CD4-positive, alpha-beta memory T cell (primary cell): ENCODE measurements around the gene STAMBPL1. TPM values are rescaled to one million over a fixed set of nuclear protein-coding genes. Genes with fewer than 3 reads are reported as not detected.

Experiments used
- CTCF ChIA-PET: fragments of 350-600 bp; sonication (Branson Sonifier 250); formaldehyde crosslinking; loops from one replicate; lab custom pipeline; 2021; ENCODE audit warnings: inconsistent platforms; ENCODE audit not compliant: partially characterized antibody; lab: Charles Lee
- POLR2A ChIA-PET: fragments of 350-600 bp; sonication (Branson Sonifier 250); formaldehyde crosslinking; loops from one replicate; lab custom pipeline; 2021; ENCODE audit not compliant: partially characterized antibody; lab: Charles Lee
- DNase-seq, 5 donors: peaks; one replicate each; pipeline versions ENCODE4 v3.0.0 to v3.0.0-alpha.2; 2020 to 2022; ENCODE audit warnings: mixed read lengths in 1 of 5
- H3K27ac ChIP-seq: one replicate; pipeline ENCODE4 v1.7.0; 2013; ENCODE audit warnings: low read depth, low read length
- H3K27me3 ChIP-seq: 2 replicates; pipeline ENCODE4 v1.7.0; 2013; ENCODE audit warnings: mild to moderate bottlenecking, low read length, moderate library complexity; ENCODE audit not compliant: insufficient read depth
- H3K36me3 ChIP-seq: 2 replicates; pipeline ENCODE4 v1.7.0; 2013; ENCODE audit warnings: mild to moderate bottlenecking, low read length, moderate library complexity; ENCODE audit not compliant: insufficient read depth
- H3K4me1 ChIP-seq: 2 replicates; pipeline ENCODE4 v1.7.0; 2013; ENCODE audit warnings: mild to moderate bottlenecking, low read length, moderate library complexity; ENCODE audit not compliant: insufficient read depth
- H3K4me3 ChIP-seq, 2 donors: one replicate each; pipeline ENCODE4 v1.7.0; 2013; ENCODE audit warnings: low read length in 2 of 2, mild to moderate bottlenecking in 1 of 2
- H3K9me3 ChIP-seq, 2 donors: one replicate each; pipeline ENCODE4 v1.7.0; 2013; ENCODE audit warnings: low read length in 2 of 2, control low read depth in 1 of 2; ENCODE audit not compliant: control insufficient read depth in 1 of 2
- H3K27ac Mint-ChIP-seq, 7 donors: one replicate each; pipeline ENCODE4 v1.8.0; 2020 to 2021; ENCODE audit warnings: mixed read lengths in 7 of 7, mild to moderate bottlenecking in 6 of 7, inconsistent platforms in 3 of 7, moderate library complexity in 3 of 7
- H3K27me3 Mint-ChIP-seq, 2 donors: one replicate each; pipeline ENCODE4 v1.8.0; 2020 to 2021; ENCODE audit warnings: mixed read lengths in 2 of 2
- H3K36me3 Mint-ChIP-seq, 2 donors: one replicate each; pipeline ENCODE4 v1.8.0; 2020 to 2021; ENCODE audit warnings: mixed read lengths in 2 of 2, inconsistent platforms in 1 of 2, mild to moderate bottlenecking in 1 of 2
- H3K4me1 Mint-ChIP-seq, 4 donors: one replicate each; pipeline ENCODE4 v1.8.0; 2020 to 2021; ENCODE audit warnings: mixed read lengths in 4 of 4, mild to moderate bottlenecking in 1 of 4
- H3K4me3 Mint-ChIP-seq, 8 donors: one replicate each; pipeline ENCODE4 v1.8.0; 2020 to 2021; ENCODE audit warnings: mixed read lengths in 8 of 8, mild to moderate bottlenecking in 7 of 8, moderate library complexity in 6 of 8, inconsistent platforms in 3 of 8
- H3K9me3 Mint-ChIP-seq, 8 donors: one replicate each; pipeline ENCODE4 v1.8.0; 2020 to 2021; ENCODE audit warnings: mixed read lengths in 8 of 8, mild to moderate bottlenecking in 5 of 8, inconsistent platforms in 3 of 8, moderate library complexity in 1 of 8
- intact Hi-C: fragments of 100-400 bp; cut with micrococcal nuclease; formaldehyde crosslinking; loops from one replicate; pipeline ENCODE4 v1.15.1; 2023
- polyA plus RNA-seq, 2 donors: library from polyadenylated mRNA; unstranded; fragments of 300-500 nt; fragmentation: Illumina TruSeq; gene quantifications; one replicate each; pipeline ENCODE4 v1.2.3, GENCODE V29; 2021
- total RNA-seq, 2 experiments: library from RNA; stranded (reverse); gene quantifications; one replicate each; pipeline ENCODE4 v1.2.3, GENCODE V29; 2021

The STAMBPL1 gene
- total and polyA plus RNA-seq, 4 experiments from 2014 or later, result 5.3 to 43.2 (median 24.9) TPM

DNA sequence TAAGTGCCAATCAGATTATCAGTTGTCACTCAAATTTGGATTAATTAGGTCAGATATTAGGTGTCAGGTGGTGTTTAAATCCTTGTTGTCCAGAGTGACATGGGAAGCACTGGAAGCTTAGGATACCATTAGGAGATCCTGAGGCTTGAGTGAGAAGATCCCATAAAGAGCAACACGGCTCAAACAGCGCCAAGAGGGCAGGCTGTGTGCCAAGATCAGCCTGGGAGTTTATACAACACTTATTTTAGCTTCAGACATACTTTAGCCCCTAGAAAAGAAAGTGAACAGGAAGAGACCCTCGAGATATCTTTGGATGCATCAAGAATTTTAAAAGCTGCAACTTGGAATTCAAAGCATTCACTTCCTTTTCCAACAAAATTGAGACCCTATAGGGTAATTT is 86.8 kb downstream of the STAMBPL1 start:
- Mint-ChIP-seq H3K36me3 (peaks cover 0 to 3% of the 10 kb centered on the region in 2 donors), H3K4me1 (peaks cover 8 to 18% (median 15%) of the 10 kb centered on the region in 4 donors), H3K27me3 (no peaks in the 10 kb centered on the region), H3K4me3 (no peak overlapping the region), H3K9me3 (no peaks in the 10 kb centered on the region), H3K27ac (no peak overlapping the region)
- H3K27me3 ChIP-seq, result no peaks in the 10 kb centered on the region
- H3K36me3 ChIP-seq, result no peaks in the 10 kb centered on the region
- intact Hi-C loops, result no loop called here
- no peak overlapping the region for H3K27ac ChIP-seq
- ChIA-PET CTCF (no interaction called here), POLR2A (interaction anchor here (0.7 to 1.0 kb wide), 3 partner anchors 9 to 24 kb away, joined by 3 read pairs; partner anchors contain the start of gene FAS)
- H3K4me1 ChIP-seq, result peaks cover 16% of the 10 kb centered on the region
- H3K9me3 ChIP-seq, result no peaks in the 10 kb centered on the region
- H3K4me3 ChIP-seq, result no peak overlapping the region
- DNase-seq, result no peak

DNA sequence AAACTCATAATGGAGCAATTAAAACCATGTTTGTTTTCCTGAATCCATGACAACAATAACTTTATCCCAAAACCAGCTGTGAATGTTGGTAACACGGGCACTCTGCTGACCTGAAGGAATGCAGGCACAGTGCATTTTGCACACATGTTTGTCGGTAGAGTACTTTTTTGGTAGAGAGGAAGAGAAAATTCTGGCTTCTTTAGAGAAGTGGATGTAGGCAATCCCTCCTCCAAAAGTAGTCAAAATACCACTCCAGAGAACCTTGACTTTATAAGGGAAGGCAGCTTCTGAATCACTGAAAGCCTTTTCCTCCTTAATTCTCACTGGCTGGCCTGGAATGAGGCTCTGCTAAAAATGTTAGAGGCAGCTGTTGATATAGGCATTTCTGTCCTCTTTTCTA is 88.3 kb downstream of the STAMBPL1 start:
- intact Hi-C loops, result no loop called here
- Mint-ChIP-seq H3K4me1 (peaks cover 1 to 7% (median 3%) of the 10 kb centered on the region in 4 donors), H3K27ac (no peak overlapping the region), H3K36me3 (no peaks in the 10 kb centered on the region), H3K4me3 (no peak overlapping the region), H3K27me3 (no peaks in the 10 kb centered on the region), H3K9me3 (no peaks in the 10 kb centered on the region)
- ChIA-PET POLR2A (no interaction called here), CTCF (interaction anchor here (0.6 to 2.2 kb wide), 2 partner anchors 19 to 34 kb away, joined by 4 to 8 read pairs; no protein-coding TSS in a partner anchor)
- no peaks in the 10 kb centered on the region for H3K36me3 ChIP-seq
- no peak overlapping the region for H3K4me3 ChIP-seq
- DNase-seq, result no peak
- H3K27ac ChIP-seq, result no peak overlapping the region
- H3K9me3 ChIP-seq, result no peaks in the 10 kb centered on the region
- peaks cover 2% of the 10 kb centered on the region for H3K4me1 ChIP-seq
- H3K27me3 ChIP-seq, result no peaks in the 10 kb centered on the region

DNA sequence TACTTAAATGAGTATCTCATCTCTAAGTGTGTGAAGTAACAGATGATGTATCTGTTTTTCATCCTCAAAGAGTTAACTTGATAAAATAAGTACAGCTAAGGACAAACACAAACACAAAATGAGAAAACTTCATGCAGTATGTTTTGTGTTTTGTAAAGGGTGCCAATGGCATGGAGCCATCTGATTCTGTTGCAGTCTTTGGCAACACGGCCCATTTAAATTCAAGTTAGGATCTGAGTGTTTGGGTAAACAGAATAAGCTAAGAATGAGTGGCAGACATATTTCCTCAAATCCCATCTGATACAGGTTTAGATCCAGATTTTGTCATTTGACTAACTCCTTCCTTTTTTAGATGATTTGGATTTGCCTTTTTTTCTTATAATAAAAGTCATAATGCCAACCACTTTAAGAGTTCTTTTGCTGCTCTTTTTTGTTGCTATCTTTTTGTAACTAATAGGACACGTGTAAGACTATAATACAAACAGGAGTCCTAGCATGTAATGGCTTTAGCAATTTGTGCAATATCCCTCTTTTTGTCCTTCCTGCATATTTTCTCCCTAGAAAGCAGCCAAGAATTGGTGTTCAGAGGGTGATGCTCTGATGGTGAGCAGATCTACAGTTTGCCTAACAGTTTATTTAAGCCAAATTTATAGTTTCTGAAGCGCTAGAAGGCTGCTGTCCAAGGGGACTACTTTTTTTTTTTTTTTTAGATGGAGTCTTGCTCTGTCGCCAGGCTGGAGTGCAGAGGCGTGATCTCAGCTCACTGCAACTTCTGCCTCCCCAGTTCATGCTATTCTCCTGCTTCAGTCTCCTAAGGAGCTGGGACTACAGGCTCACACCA is 91.4 kb downstream of the STAMBPL1 start:
- H3K27me3 ChIP-seq, result no peaks in the 10 kb centered on the region
- H3K36me3 ChIP-seq, result no peaks in the 10 kb centered on the region
- H3K9me3 ChIP-seq, result no peaks in the 10 kb centered on the region
- no peak overlapping the region for H3K27ac ChIP-seq
- POLR2A ChIA-PET, result interaction anchor here (1.0 kb wide), 1 partner anchor 11 kb away, joined by 3 read pairs; no protein-coding TSS in a partner anchor
- Mint-ChIP-seq H3K9me3 (no peaks in the 10 kb centered on the region), H3K27me3 (no peaks in the 10 kb centered on the region), H3K36me3 (peaks cover 0 to 2% of the 10 kb centered on the region in 2 donors), H3K4me1 (peaks cover 11 to 24% (median 14%) of the 10 kb centered on the region in 4 donors), H3K27ac (no peak overlapping the region), H3K4me3 (no peak overlapping the region)
- no peak for DNase-seq
- CTCF ChIA-PET, result interaction anchor here (0.7 to 1.4 kb wide), 4 partner anchors 24 to 250 kb away, joined by 3 to 4 read pairs (median 3); no protein-coding TSS in a partner anchor
- no peak overlapping the region for H3K4me3 ChIP-seq
- peaks cover 14% of the 10 kb centered on the region for H3K4me1 ChIP-seq
- intact Hi-C loops, result no loop called here

Other genes starting within 250 kb of the STAMBPL1 start
- not detected for gene LIPF, start 215.8 kb upstream of the STAMBPL1 start, total RNA-seq
- gene LIPF, start 215.8 kb upstream of the STAMBPL1 start, polyA plus RNA-seq, result not detected
- gene LIPK, start 174.0 kb upstream of the STAMBPL1 start, total RNA-seq, result not detected
- gene LIPK, start 174.0 kb upstream of the STAMBPL1 start, polyA plus RNA-seq, result not detected
- not detected for gene LIPN, start 120.2 kb upstream of the STAMBPL1 start, total RNA-seq
- under 1 TPM in 1 of 2 donors, not detected in 1; 0.22 TPM for gene LIPN, start 120.2 kb upstream of the STAMBPL1 start, polyA plus RNA-seq
- not detected for gene LIPM, start 77.5 kb upstream of the STAMBPL1 start, total RNA-seq
- not detected for gene LIPM, start 77.5 kb upstream of the STAMBPL1 start, polyA plus RNA-seq
- gene ANKRD22, start 28.4 kb upstream of the STAMBPL1 start, total RNA-seq, result under 1 TPM in 1 of 2 experiments, not detected in 1; 0.58 TPM
- gene ANKRD22, start 28.4 kb upstream of the STAMBPL1 start, polyA plus RNA-seq, result not detected
- 10 to 100 TPM in 1 of 2 experiments, 1 to 10 TPM in 1; 9.1 to 13.2 TPM for gene ACTA2, start 72.5 kb downstream of the STAMBPL1 start, total RNA-seq
- 10 to 100 TPM; 10.6 to 12.5 TPM for gene ACTA2, start 72.5 kb downstream of the STAMBPL1 start, polyA plus RNA-seq
- gene FAS, start 110.6 kb downstream of the STAMBPL1 start, total RNA-seq, result 10 to 100 TPM; 42.4 to 44.2 TPM
- 10 to 100 TPM; 50.6 to 80.6 TPM for gene FAS, start 110.6 kb downstream of the STAMBPL1 start, polyA plus RNA-seq